Measurements from ENCODE around the gene FAR2.

FAR2 gene

DNA sequence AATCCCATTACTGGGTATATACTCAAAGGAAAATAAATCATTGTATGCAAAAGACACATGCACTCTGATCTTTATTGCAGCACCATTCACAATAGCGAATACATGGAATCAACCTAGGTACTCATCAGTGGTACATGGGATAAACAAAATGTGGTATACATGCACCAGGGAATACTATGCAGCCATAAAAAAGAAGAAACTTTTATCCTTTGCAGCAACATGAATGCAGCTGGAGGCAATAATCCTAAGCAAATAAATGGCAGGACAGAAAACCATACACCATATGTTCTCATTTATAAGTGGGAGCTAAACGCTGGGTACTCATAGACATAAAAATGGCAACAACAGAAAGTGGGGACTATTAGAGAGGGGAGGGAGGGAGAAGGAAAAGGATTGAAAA lies 216.0 kb downstream of the FAR2 start:
- Histone ChIP-seq H3K4me1 (ENCODE audit: low read length) (no peaks in the 10 kb centered on the region), H3K27me3 (ENCODE audit: low read depth, low read length) (no peaks in the 10 kb centered on the region), H3K9ac (ENCODE audit: low read length) (no peak overlapping the region), H3K9me3 (ENCODE audit: insufficient read depth, low read length) (no peaks in the 10 kb centered on the region), H3K4me3 (ENCODE audit: low read length) (no peak overlapping the region), H3K79me2 (ENCODE audit: low read length) (no peaks in the 10 kb centered on the region), H3K4me2 (ENCODE audit: low read length) (no peak overlapping the region), H3K27ac (ENCODE audit: low read length) (no peak overlapping the region), H4K20me1 (ENCODE audit: insufficient read depth, low read length) (no peaks in the 10 kb centered on the region; the same call in 1 of the 2 replicates), H3K36me3 (replicated peaks; ENCODE audit: low read depth, low read length) (peaks cover 21% of the 10 kb centered on the region), H2AFZ (ENCODE audit: low read depth, low read length) (no peak overlapping the region)
- no peak for TF ChIP-seq EZH2phosphoT487 (IDR thresholded peaks at IDR 0.05; ENCODE audit: low read depth)
- TF ChIP-seq CTCF (IDR thresholded peaks at IDR 0.05; ENCODE audit: low read depth, low read length), result no peak

DNA sequence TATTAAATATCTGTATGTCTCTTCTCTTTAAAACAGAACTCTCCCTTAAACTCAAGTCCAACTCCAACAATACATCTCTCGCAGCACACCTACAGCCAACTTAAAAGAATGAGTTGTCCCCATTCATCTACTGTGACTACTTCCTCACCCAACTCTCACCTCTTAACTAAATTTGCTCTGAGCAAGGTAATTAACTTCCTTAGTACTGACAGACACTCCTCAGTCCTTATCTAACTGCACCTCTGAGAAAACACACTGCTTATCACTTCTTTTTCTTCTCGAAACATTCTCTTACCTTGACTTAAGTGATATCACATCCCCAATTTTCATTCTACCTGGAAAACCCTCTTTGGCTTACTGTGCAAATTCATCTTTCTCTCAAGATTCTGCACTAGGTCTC lies 224.9 kb downstream of the FAR2 start:
- Histone ChIP-seq H3K4me2 (ENCODE audit: low read length) (no peak overlapping the region), H3K27me3 (ENCODE audit: low read depth, low read length) (no peaks in the 10 kb centered on the region), H3K27ac (ENCODE audit: low read length) (no peak overlapping the region), H2AFZ (ENCODE audit: low read depth, low read length) (no peak overlapping the region), H3K79me2 (ENCODE audit: low read length) (peaks cover 65% of the 10 kb centered on the region), H4K20me1 (ENCODE audit: insufficient read depth, low read length) (peaks cover 33% of the 10 kb centered on the region), H3K36me3 (replicated peaks; ENCODE audit: low read depth, low read length) (peaks cover 30% of the 10 kb centered on the region), H3K9ac (ENCODE audit: low read length) (no peak overlapping the region), H3K9me3 (ENCODE audit: insufficient read depth, low read length) (no peaks in the 10 kb centered on the region), H3K4me1 (ENCODE audit: low read length) (peaks cover 31% of the 10 kb centered on the region), H3K4me3 (ENCODE audit: low read length) (no peak overlapping the region)
- TF ChIP-seq CTCF (IDR thresholded peaks at IDR 0.05; ENCODE audit: low read depth, low read length), result no peak
- TF ChIP-seq EZH2phosphoT487 (IDR thresholded peaks at IDR 0.05; ENCODE audit: low read depth), result no peak

- no peaks in the 10 kb centered on the region for H3K9me3 ChIP-seq (ENCODE audit: insufficient read depth, low read length)
- no peak overlapping the region; the same call in 1 of the 2 replicates for H3K27ac ChIP-seq (ENCODE audit: low read length)
- H3K4me1 ChIP-seq (ENCODE audit: low read length), result peaks cover 40% of the 10 kb centered on the region
- H3K9ac ChIP-seq (ENCODE audit: low read length), result no peak overlapping the region
- peak overlapping the region; percentile 31; the same call in 1 of the 2 replicates for H3K4me3 ChIP-seq (ENCODE audit: low read length)
- H4K20me1 ChIP-seq (ENCODE audit: insufficient read depth, low read length), result peaks cover 38% of the 10 kb centered on the region
- no peak overlapping the region for H2AFZ ChIP-seq (ENCODE audit: low read depth, low read length)
- peaks cover 74% of the 10 kb centered on the region for H3K79me2 ChIP-seq (ENCODE audit: low read length)
- H3K27me3 ChIP-seq (ENCODE audit: low read depth, low read length), result no peaks in the 10 kb centered on the region
- peaks cover 27% of the 10 kb centered on the region for H3K36me3 ChIP-seq (replicated peaks; ENCODE audit: low read depth, low read length)
- peak overlapping the region; percentile 61 for H3K4me2 ChIP-seq (ENCODE audit: low read length)
- no peak for TF ChIP-seq CTCF (IDR thresholded peaks at IDR 0.05; ENCODE audit: low read depth, low read length)
- no peak for TF ChIP-seq EZH2phosphoT487 (IDR thresholded peaks at IDR 0.05; ENCODE audit: low read depth)
Observed at GRCh38 chr12:29374913-29375312, 225.8 kb downstream of the FAR2 start.

GRCh38 chr12:29376118-29376517 lies 227.0 kb downstream of the FAR2 start:
- H3K79me2 ChIP-seq (ENCODE audit: low read length), result peaks cover 84% of the 10 kb centered on the region
- peaks cover 38% of the 10 kb centered on the region for H4K20me1 ChIP-seq (ENCODE audit: insufficient read depth, low read length)

More at GRCh38 chr12:29376118-29376517, 227.0 kb downstream of the FAR2 start:
- peaks cover 42% of the 10 kb centered on the region for H3K4me1 ChIP-seq (ENCODE audit: low read length)
- no peaks in the 10 kb centered on the region for H3K9me3 ChIP-seq (ENCODE audit: insufficient read depth, low read length)
- H2AFZ ChIP-seq (ENCODE audit: low read depth, low read length), result no peak overlapping the region
- H3K9ac ChIP-seq (ENCODE audit: low read length), result no peak overlapping the region
- peak overlapping the region; percentile 61 for H3K4me2 ChIP-seq (ENCODE audit: low read length)
- 0 out of 2 replicates have a peak overlapping the region, but pooled peaks have one; percentile 5 for H3K4me3 ChIP-seq (ENCODE audit: low read length)
- peaks cover 23% of the 10 kb centered on the region for H3K36me3 ChIP-seq (replicated peaks; ENCODE audit: low read depth, low read length)
- H3K27me3 ChIP-seq (ENCODE audit: low read depth, low read length), result no peaks in the 10 kb centered on the region
- no peak for TF ChIP-seq CTCF (IDR thresholded peaks at IDR 0.05; ENCODE audit: low read depth, low read length)
- no peak for TF ChIP-seq EZH2phosphoT487 (IDR thresholded peaks at IDR 0.05; ENCODE audit: low read depth)
- 0 out of 2 replicates have a peak overlapping the region, but pooled peaks have one; percentile 31 for H3K27ac ChIP-seq (ENCODE audit: low read length)

Data from OCI-LY3 (cell line).